ENCODE results near the gene RPP40.
"Not testable (repeated sequence)": the region's sequence is repeated elsewhere in the genome, so short reads cannot be mapped to it uniquely, and the experiment has no call there.

Gene RPP40

GRCh38 chr6:5003604-5004372, at the start of gene RPP40:
TSS of gene RPP40 (minus strand) at chr6:5004037. CDS start at chr6:5004002, 35 bp downstream.
- peak; percentile 97 for DNase-seq (ENCODE audit: low read depth in 2 of 2)

- no peak for DNase-seq (ENCODE audit: low read depth in 2 of 2)
Measured at GRCh38 chr6:5053038-5053437, 49.2 kb upstream of the RPP40 start.

- no peak for DNase-seq (ENCODE audit: low read depth in 2 of 2)
Measured at GRCh38 chr6:5051394-5051793, 47.6 kb upstream of the RPP40 start.

- DNase-seq (ENCODE audit: low read depth in 2 of 2), result no peak
Measured at GRCh38 chr6:5050009-5050408, 46.2 kb upstream of the RPP40 start.

- no peak for DNase-seq (ENCODE audit: low read depth in 2 of 2)
Measured at GRCh38 chr6:5046430-5046829, 42.6 kb upstream of the RPP40 start.

GRCh38 chr6:5045416-5045815, 41.6 kb upstream of the RPP40 start:
- no peak for DNase-seq (ENCODE audit: low read depth in 2 of 2)

- DNase-seq (ENCODE audit: low read depth in 2 of 2), result no peak
Measured at GRCh38 chr6:5044866-5045265, 41.0 kb upstream of the RPP40 start.

GRCh38 chr6:5042436-5042835, 38.6 kb upstream of the RPP40 start:
- no peak for DNase-seq (ENCODE audit: low read depth in 2 of 2)

GRCh38 chr6:5041955-5042354, 38.1 kb upstream of the RPP40 start:
- DNase-seq (ENCODE audit: low read depth in 2 of 2), result no peak

GRCh38 chr6:5036269-5036668, 32.4 kb upstream of the RPP40 start:
- no peak for DNase-seq (ENCODE audit: low read depth in 2 of 2)

GRCh38 chr6:5034736-5035135, 30.9 kb upstream of the RPP40 start:
- no peak for DNase-seq (ENCODE audit: low read depth in 2 of 2)

GRCh38 chr6:5034328-5034727, 30.5 kb upstream of the RPP40 start:
- no peak for DNase-seq (ENCODE audit: low read depth in 2 of 2)

GRCh38 chr6:5033214-5033904, 29.5 kb upstream of the RPP40 start:
- DNase-seq (ENCODE audit: low read depth in 2 of 2), result not testable (repeated sequence)

GRCh38 chr6:5032706-5033105, 28.9 kb upstream of the RPP40 start:
- DNase-seq (ENCODE audit: low read depth in 2 of 2), result not testable (repeated sequence)

GRCh38 chr6:5031150-5031549, 27.3 kb upstream of the RPP40 start:
- DNase-seq (ENCODE audit: low read depth in 2 of 2), result no peak

GRCh38 chr6:5030596-5031136, 26.8 kb upstream of the RPP40 start:
- peak; percentile 70 to 73 for DNase-seq (ENCODE audit: low read depth in 2 of 2)

GRCh38 chr6:5029609-5030008, 25.8 kb upstream of the RPP40 start:
- DNase-seq (ENCODE audit: low read depth in 2 of 2), result no peak

GRCh38 chr6:5028921-5029320, 25.1 kb upstream of the RPP40 start:
- DNase-seq (ENCODE audit: low read depth in 2 of 2), result no peak

- DNase-seq (ENCODE audit: low read depth in 2 of 2), result no peak
Measured at GRCh38 chr6:5028301-5028700, 24.5 kb upstream of the RPP40 start.

- no peak for DNase-seq (ENCODE audit: low read depth in 2 of 2)
Measured at GRCh38 chr6:5025911-5026819, 22.3 kb upstream of the RPP40 start.

- no peak for DNase-seq (ENCODE audit: low read depth in 2 of 2)
Measured at GRCh38 chr6:5023923-5024322, 20.1 kb upstream of the RPP40 start.

GRCh38 chr6:5020142-5020541, 16.3 kb upstream of the RPP40 start:
- no peak for DNase-seq (ENCODE audit: low read depth in 2 of 2)

All from stimulated activated CD8-positive, alpha-beta memory T cell treated with anti-CD3 and anti-CD28 coated beads, Interleukin-15, amount 100 ng/mL, for 48 hours (primary cell).